HG02870 (cell line): Measurements from ENCODE around the gene ATP2B2.

Experiments
- ATAC-seq: cut with Tn5 transposase; IDR thresholded peaks from one replicate; pipeline ENCODE4 v1.9.1; 2021; ENCODE audit warnings: mild to moderate bottlenecking, moderate library complexity; ENCODE audit not compliant: unreplicated experiment

Gene ATP2B2

GRCh38 chr3:10434144-10434937 is 71.0 kb downstream of the ATP2B2 start:
- ATAC-seq = no peak

DNA sequence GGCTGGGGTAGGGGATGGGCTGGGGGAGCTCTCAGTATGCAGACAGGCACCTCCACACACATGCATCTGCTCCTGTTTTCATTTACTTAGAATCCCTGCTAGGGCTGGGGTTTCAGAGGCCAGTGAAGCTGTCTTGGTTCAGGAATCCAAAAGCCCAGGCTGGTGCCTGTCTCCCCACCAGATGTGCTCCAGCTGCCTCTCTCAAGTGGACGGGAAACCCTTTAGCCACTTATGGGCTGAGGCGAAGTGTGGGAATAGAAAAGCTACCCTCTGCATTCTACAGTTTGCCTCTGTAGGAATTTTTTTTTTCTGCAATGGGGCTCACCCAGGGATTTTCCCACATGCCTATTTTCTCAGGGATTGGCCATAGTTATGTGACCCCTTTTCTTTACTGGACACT is 72.5 kb downstream of the ATP2B2 start:
- ATAC-seq = no peak

DNA sequence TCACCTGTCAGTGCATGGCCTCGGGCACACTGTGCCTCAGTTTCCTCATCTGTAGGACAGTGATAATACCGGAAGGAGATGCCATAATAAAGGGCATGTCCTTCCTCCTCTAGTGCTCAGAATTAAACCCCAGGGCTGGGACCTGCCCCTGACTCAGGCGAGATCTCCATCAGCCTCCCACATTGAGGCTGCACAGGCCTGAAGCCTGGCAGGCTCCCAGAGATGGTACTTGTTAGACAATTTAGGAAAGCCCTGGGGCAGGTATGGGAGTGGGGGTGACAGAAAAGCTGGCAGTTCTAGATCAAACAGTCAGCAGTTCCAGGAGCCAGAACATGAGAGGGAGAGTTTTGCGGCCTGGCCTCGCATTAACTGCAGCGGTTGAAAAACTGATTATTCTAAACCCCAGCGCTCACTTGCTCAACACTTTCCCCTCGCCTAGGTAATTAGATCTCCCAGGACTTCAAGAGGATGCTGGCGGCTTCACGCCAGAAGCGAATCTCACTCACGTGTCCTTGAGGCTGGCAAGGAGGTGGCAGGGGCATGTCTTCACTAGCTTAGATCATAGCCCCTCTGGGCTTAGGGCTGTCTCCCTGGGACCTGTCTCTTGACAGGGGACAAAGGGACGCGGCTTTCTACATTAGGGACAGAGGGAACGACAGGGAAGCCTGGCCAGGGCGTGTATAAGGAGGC is 73.1 kb downstream of the ATP2B2 start:
- no peak for ATAC-seq

GRCh38 chr3:10430805-10431204 is 74.6 kb downstream of the ATP2B2 start:
- ATAC-seq = no peak

GRCh38 chr3:10428406-10429091 is 76.8 kb downstream of the ATP2B2 start:
- no peak for ATAC-seq

GRCh38 chr3:10426346-10427220 is 78.8 kb downstream of the ATP2B2 start:
- no peak for ATAC-seq

GRCh38 chr3:10423171-10423882 is 82.1 kb downstream of the ATP2B2 start:
- ATAC-seq = no peak

DNA sequence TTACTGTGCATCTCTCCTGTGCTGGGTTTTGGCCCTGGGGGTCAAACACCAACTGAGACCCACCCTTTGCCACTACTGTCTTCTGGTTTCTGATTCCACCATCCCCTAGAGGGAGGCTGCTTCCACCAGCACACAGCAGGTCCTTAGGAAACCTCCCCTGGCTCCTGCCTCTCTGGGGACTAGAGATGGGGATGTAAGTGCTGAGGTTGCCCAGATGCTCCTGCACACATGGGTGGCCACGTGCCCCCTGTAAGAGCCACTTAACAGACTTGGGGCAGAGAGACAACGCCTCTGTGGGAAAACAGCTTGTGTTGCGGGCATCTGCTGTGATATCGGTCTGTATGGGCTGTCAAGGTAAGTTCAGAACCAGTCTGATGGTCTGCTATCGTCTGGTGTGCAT is 83.4 kb downstream of the ATP2B2 start:
- ATAC-seq = no peak

- ATAC-seq = no peak
These were observed 84.5 kb downstream of the ATP2B2 start for GRCh38 chr3:10420745-10421475.

GRCh38 chr3:10419637-10420232 is 85.7 kb downstream of the ATP2B2 start:
- ATAC-seq = no peak

GRCh38 chr3:10417847-10418246 is 87.5 kb downstream of the ATP2B2 start:
- ATAC-seq = no peak

- no peak for ATAC-seq
These were observed 88.6 kb downstream of the ATP2B2 start for GRCh38 chr3:10416730-10417300.

DNA sequence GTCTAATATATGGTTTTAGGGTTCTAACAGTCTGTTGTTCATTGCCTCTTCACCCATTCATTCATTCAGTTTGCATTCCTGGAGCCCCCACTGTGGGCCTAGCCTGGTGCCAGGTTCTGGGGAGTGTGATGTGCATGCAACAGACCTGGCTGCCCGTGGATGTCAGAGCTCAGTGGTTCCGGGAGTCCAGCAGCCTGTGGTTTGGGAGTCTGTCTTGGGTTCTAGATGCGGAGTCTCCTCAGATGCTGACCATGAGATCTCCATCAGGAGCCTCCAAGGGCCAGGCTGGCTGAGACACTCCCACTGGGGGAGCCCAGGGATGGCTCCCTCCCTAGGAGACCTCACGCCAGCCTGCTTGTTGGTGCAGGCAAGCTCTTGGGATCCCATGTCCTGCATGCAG is 92.3 kb downstream of the ATP2B2 start:
- ATAC-seq = no peak

- ATAC-seq = no peak
These were observed 93.6 kb downstream of the ATP2B2 start for GRCh38 chr3:10411598-10412332.

GRCh38 chr3:10410383-10411002 is 94.9 kb downstream of the ATP2B2 start:
- no peak for ATAC-seq

DNA sequence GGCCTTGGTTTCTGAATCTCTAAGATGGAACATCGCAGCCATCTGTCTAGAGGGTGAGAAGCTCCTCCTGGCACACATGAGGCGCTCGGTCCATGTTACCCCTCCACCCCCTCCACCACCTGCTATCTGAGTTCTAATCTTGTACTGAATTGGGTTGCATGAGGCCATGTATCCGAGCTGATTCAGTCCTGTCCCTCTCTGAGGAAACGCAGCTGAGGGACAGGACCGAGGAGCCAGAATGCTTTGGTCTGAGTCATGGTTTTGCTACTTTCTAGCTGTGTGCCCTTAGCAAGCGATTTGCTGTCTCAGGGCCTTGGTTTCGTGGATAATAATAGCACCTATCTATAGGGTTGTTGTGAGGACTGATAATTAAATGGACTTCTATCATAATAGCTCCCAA is 96.7 kb downstream of the ATP2B2 start:
- no peak for ATAC-seq

DNA sequence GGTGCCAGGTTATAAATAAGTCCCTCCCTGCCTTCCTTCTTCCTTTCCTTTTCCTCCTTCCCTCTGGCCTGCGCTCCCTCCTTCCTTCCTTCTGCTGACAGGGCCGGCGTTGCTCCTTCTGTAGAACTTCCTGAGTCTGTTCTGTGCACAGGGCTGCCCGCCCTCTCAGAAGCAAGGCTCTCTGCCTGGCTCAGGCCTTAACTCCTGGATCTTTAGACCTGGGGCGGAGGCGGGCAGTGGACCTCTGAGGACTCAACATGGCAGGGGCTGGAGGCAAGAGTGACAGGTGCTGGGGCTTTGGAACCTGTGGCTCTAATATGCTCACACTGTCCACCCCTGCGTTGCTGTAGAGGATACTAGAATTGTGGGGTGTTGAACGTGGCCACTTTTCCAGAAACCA is 98.0 kb downstream of the ATP2B2 start:
- ATAC-seq = no peak

- ATAC-seq = no peak
These were observed 99.0 kb downstream of the ATP2B2 start for GRCh38 chr3:10406414-10406813.
